GM18909 (cell line): ENCODE data around the gene SYTL5.

Experiments
- ATAC-seq: cut with Tn5 transposase; IDR thresholded peaks from one replicate; pipeline ENCODE4 v1.9.1; 2021; ENCODE audit warnings: mild to moderate bottlenecking; ENCODE audit not compliant: unreplicated experiment, poor library complexity

Gene SYTL5

GRCh38 chrX:38086451-38087215 is 80.3 kb downstream of the SYTL5 start:
- ATAC-seq = no peak

GRCh38 chrX:38087594-38087993 is 81.2 kb downstream of the SYTL5 start:
- no peak for ATAC-seq

- no peak for ATAC-seq
Measured at GRCh38 chrX:38089173-38089982, 83.0 kb downstream of the SYTL5 start.

GRCh38 chrX:38095971-38096529 is 89.7 kb downstream of the SYTL5 start:
- ATAC-seq = peak; percentile 36

GRCh38 chrX:38099688-38100087 is 93.3 kb downstream of the SYTL5 start:
- ATAC-seq = no peak

- no peak for ATAC-seq
Measured at GRCh38 chrX:38102240-38102639, 95.9 kb downstream of the SYTL5 start.

GRCh38 chrX:38102875-38103274 is 96.5 kb downstream of the SYTL5 start:
- no peak for ATAC-seq

GRCh38 chrX:38103857-38104812 is 97.8 kb downstream of the SYTL5 start:
- peak; percentile 91 for ATAC-seq

GRCh38 chrX:38105216-38105725 is 98.9 kb downstream of the SYTL5 start:
- no peak for ATAC-seq

- ATAC-seq = no peak
Measured at GRCh38 chrX:38106991-38107655, 100.8 kb downstream of the SYTL5 start.

GRCh38 chrX:38108364-38108763 is 102.0 kb downstream of the SYTL5 start:
- no peak for ATAC-seq

- no peak for ATAC-seq
Measured at GRCh38 chrX:38109042-38109898, 102.9 kb downstream of the SYTL5 start.

GRCh38 chrX:38110231-38110630 is 103.9 kb downstream of the SYTL5 start:
- no peak for ATAC-seq

GRCh38 chrX:38111196-38111595 is 104.8 kb downstream of the SYTL5 start:
- no peak for ATAC-seq

GRCh38 chrX:38112566-38112965 is 106.2 kb downstream of the SYTL5 start:
- ATAC-seq = peak; percentile 90

GRCh38 chrX:38116706-38117105 is 110.4 kb downstream of the SYTL5 start:
- ATAC-seq = no peak

GRCh38 chrX:38117485-38117884 is 111.1 kb downstream of the SYTL5 start:
- ATAC-seq = no peak

- no peak for ATAC-seq
Measured at GRCh38 chrX:38124000-38124399, 117.6 kb downstream of the SYTL5 start.

- ATAC-seq = no peak
Measured at GRCh38 chrX:38126179-38126578, 119.8 kb downstream of the SYTL5 start.
